Effector memory CD4-positive, alpha-beta T cell (primary cell): ENCODE data around the gene AFF2.
"Not testable (repeated sequence)": the region's sequence is repeated elsewhere in the genome, so short reads cannot be mapped to it uniquely, and the experiment has no call there.

ENCODE experiments used
- DNase-seq, 3 donors: peaks; one replicate each; pipeline ENCODE4 v3.0.0-alpha.2; 2020
- H3K27ac ChIP-seq: 2 replicates; pipeline ENCODE4 v1.7.0; 2013; ENCODE audit warnings: mild to moderate bottlenecking, low read length, moderate library complexity; ENCODE audit not compliant: insufficient read depth, poor library complexity, severe bottlenecking
- H3K27me3 ChIP-seq: replicated peaks from 2 replicates; pipeline ENCODE4 v1.7.0; 2013; ENCODE audit warnings: mild to moderate bottlenecking, low read length; ENCODE audit not compliant: insufficient read depth, control insufficient read depth, poor library complexity, severe bottlenecking
- H3K36me3 ChIP-seq: 2 replicates; pipeline ENCODE4 v1.7.0; 2013; ENCODE audit warnings: mild to moderate bottlenecking, low read length, moderate library complexity; ENCODE audit not compliant: control insufficient read depth, insufficient read depth
- H3K4me1 ChIP-seq: 2 replicates; pipeline ENCODE4 v1.7.0; 2013; ENCODE audit warnings: low read length, mild to moderate bottlenecking; ENCODE audit not compliant: control insufficient read depth, insufficient read depth, poor library complexity, severe bottlenecking
- H3K4me3 ChIP-seq: 2 replicates; pipeline ENCODE4 v1.7.0; 2013; ENCODE audit warnings: low read length, low read depth, mild to moderate bottlenecking; ENCODE audit not compliant: insufficient read depth, poor library complexity, severe bottlenecking
- H3K9me3 ChIP-seq: 2 replicates; pipeline ENCODE4 v1.7.0; 2013; ENCODE audit warnings: mild to moderate bottlenecking, low read length, moderate library complexity; ENCODE audit not compliant: control insufficient read depth

Gene AFF2

DNA sequence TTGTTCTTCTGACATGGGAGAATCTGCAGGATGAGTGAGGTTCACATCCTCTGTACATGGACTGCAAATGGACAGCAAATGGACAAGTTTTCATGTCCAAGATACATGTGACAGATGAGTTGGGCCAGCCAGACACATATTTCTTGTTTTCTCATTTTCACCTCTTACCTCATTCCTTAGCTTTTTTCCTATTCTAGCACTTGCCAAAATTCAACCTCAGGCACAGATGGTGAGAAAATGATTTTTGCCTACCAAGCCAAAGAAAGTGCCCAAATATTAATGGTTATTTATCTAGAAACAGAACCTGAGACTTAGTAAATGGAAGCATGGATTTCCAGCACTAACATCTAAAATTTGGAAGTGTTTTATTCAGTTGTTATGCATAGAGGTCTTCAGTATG lies 402.2 kb downstream of the AFF2 start:
- Histone ChIP-seq H3K27ac (no peak overlapping the region), H3K36me3 (no peaks in the 10 kb centered on the region), H3K9me3 (no peaks in the 10 kb centered on the region), H3K4me3 (no peak overlapping the region), H3K4me1 (no peaks in the 10 kb centered on the region), H3K27me3 (no peaks in the 10 kb centered on the region)
- no peak for DNase-seq

DNA sequence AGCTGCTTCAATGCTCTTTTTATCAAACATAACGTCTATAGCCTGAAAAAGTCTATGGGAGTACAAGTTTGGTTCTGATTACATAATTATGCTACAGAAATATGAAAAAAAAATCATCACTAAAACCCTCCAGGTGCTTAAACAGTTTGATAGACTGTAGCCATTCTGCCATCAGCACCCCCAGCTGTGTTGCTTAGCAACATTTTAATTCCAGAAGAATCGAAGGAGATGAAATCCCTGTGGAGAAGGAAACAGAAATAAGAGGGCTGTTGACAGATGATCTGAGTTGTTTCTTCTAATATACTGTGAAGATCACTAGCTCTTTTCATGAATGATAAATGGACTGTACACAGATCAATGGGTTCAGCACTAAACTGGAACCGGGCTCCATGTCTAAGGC lies 402.8 kb downstream of the AFF2 start:
- H3K36me3 ChIP-seq: no peaks in the 10 kb centered on the region
- no peaks in the 10 kb centered on the region for H3K9me3 ChIP-seq
- no peaks in the 10 kb centered on the region for H3K27me3 ChIP-seq
- no peak for DNase-seq
- no peaks in the 10 kb centered on the region for H3K4me1 ChIP-seq
- H3K27ac ChIP-seq: no peak overlapping the region
- no peak overlapping the region for H3K4me3 ChIP-seq

DNA sequence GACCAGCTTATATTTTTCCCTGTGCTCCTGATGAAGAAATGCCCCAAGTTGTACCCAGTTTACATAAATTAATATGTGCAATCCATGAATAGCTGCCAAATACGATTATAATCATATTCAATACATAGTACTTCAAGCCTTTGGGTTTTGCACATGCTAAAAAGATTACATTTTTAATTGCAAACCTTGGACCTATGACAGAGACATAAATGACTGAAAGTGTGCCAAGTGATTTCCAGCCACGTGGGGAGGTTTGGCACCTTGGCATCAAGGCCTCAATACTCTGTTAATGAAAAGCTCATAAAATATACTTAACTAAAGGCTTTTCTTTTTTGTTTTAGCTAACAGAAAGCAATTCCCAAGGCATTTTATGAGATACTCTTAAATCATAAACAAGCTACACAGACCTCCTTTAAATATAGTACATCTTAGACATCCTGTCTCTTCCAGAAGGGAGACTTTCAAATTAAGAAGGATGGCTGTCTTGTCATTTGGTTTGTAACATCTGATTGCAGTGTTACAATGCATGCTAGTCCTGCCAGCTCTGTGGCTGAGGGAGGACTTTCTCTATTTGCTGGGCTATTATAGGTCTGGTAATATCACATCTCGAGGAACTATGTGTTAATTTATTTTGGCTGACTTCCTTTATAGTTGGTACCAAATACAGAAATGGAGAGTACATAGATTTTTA lies 404.1 kb downstream of the AFF2 start:
- Histone ChIP-seq H3K9me3 (no peaks in the 10 kb centered on the region), H3K27ac (no peak overlapping the region), H3K4me3 (no peak overlapping the region), H3K27me3 (no peaks in the 10 kb centered on the region), H3K4me1 (no peaks in the 10 kb centered on the region), H3K36me3 (no peaks in the 10 kb centered on the region)
- DNase-seq: no peak

DNA sequence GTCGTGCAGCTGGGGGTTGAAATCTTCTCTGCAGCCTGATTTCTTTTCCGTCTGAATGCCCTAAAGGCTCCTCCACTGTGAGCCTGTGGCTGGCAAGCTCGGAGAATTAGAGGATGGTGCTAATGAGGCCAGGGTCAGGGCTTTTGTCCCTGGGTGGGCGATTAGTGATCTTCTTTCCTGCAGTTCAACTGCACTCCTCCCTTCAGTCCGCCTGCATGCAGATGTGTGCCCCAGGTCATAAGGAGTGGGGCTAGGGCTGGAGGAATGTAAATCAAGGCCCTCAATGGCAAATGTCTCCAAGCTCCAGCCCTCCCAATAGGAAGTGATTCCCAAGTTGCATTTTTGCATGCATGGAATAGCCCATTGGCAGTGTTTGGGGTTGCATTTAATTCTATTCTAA lies 405.0 kb downstream of the AFF2 start:
- no peaks in the 10 kb centered on the region for H3K4me1 ChIP-seq
- DNase-seq: no peak
- H3K36me3 ChIP-seq: no peaks in the 10 kb centered on the region
- no peak overlapping the region for H3K4me3 ChIP-seq
- H3K27ac ChIP-seq: no peak overlapping the region
- no peaks in the 10 kb centered on the region for H3K27me3 ChIP-seq
- H3K9me3 ChIP-seq: no peaks in the 10 kb centered on the region

DNA sequence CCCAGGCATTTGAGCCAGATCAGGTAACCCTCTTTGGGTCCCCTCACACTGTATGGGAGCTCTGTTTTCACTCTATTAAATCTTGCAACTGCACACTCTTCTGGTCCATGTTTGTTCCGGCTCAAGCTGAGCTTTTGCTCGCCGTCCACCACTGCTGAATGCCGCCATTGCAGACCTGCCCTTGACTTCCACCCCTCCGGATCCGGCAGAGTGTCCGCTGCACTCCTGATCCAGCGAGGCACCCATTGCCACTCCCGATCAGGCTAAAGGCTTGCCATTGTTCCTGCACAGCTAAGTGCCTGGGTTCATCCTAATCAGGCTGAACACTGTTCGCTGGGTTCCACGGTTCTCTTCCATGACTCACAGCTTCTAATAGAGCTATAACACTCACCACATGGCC lies 406.2 kb downstream of the AFF2 start:
- H3K4me3 ChIP-seq, DNase-seq, H3K27ac ChIP-seq, H3K27me3 ChIP-seq, H3K4me1 ChIP-seq, H3K9me3 ChIP-seq, H3K36me3 ChIP-seq: not testable (repeated sequence)

DNA sequence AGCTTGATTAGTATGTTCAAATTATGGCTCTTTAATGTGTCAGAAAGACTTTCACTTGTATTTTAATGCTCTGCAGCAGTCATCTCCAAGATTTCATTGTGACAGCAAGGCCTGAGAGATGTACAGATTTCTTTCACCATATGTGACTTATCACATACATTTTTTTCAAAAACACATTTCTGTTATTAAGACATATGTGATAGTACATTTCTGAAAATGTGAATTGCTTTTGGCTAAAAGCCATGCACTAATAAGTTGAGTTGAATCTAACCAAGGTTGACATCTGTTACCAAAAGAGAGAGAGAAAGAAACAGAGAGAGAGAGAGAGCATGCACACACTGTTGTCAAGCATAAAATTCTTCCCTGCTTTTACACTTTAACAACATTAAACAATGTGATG lies 409.3 kb downstream of the AFF2 start:
- DNase-seq: no peak
- Histone ChIP-seq H3K4me3 (no peak overlapping the region), H3K9me3 (no peaks in the 10 kb centered on the region), H3K27me3 (no peaks in the 10 kb centered on the region), H3K27ac (no peak overlapping the region), H3K4me1 (no peaks in the 10 kb centered on the region), H3K36me3 (no peaks in the 10 kb centered on the region)

DNA sequence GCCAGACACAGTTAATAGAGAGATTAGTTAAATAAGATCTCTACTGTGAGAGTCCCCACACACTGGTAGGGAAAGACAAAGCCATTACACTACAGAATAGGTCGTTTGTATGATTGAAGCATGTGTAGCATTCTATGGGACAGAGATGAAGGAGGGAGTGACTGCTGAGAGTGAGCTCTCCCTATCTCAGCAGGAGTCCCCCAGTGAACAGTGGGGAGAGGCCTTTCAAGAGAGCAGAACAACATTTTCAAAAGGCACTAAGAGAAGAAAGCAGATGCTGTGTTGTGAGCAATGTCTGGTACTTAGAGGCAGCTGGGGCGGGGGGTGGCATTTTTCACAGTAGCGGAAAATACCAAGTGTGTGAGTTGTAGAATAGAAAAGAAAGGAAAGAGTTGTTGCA lies 413.6 kb downstream of the AFF2 start:
- Histone ChIP-seq H3K27me3 (no peaks in the 10 kb centered on the region), H3K27ac (no peak overlapping the region), H3K4me3 (no peak overlapping the region), H3K4me1 (no peaks in the 10 kb centered on the region), H3K36me3 (no peaks in the 10 kb centered on the region), H3K9me3 (no peaks in the 10 kb centered on the region)
- DNase-seq: no peak

DNA sequence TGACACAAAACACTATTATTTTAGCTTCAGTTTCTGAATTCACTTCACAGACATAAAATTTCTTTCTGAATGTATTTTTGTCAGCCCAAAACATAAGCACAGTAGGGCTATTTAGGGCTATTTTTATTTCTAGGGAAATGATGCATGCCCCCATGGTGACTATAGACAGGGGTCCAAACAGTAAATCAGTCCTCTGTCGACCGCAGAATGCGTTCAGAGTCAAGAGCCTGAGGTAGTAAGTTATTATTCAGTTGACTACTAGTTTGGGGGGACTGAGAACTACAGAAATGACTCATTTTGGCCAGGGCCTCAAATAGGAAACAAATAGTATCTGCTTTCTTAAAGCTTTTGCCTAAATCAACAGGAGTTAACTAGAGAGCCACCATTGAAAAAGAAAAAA lies 414.4 kb downstream of the AFF2 start:
- Histone ChIP-seq H3K9me3 (no peaks in the 10 kb centered on the region), H3K4me1 (no peaks in the 10 kb centered on the region), H3K27ac (no peak overlapping the region), H3K4me3 (no peak overlapping the region), H3K27me3 (no peaks in the 10 kb centered on the region), H3K36me3 (no peaks in the 10 kb centered on the region)
- DNase-seq: no peak

DNA sequence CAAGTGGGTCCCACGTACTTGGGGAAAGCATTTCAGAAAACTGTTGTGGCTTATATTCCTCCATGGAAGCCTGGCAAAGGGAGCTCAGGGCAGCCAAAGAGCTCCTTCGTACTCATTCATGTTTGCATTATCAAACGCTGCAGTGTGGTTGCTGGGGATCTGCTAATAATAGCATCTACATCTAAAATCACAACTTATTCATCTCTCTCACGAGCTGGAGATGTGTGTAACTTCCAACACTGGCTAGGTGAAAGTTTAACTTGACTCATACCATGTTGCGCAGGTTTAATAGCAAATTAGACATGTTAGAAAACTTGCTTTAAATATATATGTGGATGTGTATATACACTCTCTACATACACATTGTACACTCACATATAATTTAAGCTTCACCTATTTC lies 415.1 kb downstream of the AFF2 start:
- no peaks in the 10 kb centered on the region for H3K36me3 ChIP-seq
- H3K27me3 ChIP-seq: no peaks in the 10 kb centered on the region
- DNase-seq: no peak
- no peak overlapping the region for H3K27ac ChIP-seq
- H3K4me3 ChIP-seq: no peak overlapping the region
- H3K9me3 ChIP-seq: no peaks in the 10 kb centered on the region
- H3K4me1 ChIP-seq: no peaks in the 10 kb centered on the region

DNA sequence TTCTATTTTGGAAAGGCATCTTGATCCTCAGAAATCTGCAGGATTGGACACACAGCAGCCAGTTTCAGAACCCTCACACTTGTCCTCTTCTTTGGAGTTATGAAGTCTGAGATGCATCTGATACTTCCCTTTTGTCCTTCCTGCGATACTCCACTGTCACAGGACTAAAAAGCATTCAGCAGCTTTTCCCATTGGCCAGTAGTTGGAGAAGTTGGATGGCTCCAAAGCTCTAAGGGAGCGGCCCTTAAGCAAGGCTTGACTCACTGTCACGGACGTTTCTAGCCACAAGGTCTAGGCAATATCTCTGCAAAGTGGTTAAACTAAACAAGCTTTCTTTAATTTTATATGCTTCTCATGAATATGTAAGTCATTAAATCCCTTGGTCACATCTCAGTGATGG lies 417.0 kb downstream of the AFF2 start:
- DNase-seq: no peak
- H3K9me3 ChIP-seq: no peaks in the 10 kb centered on the region
- H3K4me3 ChIP-seq: no peak overlapping the region
- no peak overlapping the region for H3K27ac ChIP-seq
- no peaks in the 10 kb centered on the region for H3K36me3 ChIP-seq
- H3K4me1 ChIP-seq: no peaks in the 10 kb centered on the region
- no peaks in the 10 kb centered on the region for H3K27me3 ChIP-seq
